ENCODE results near the gene IL10. TPM values are rescaled to one million over a fixed set of nuclear protein-coding genes. Genes with fewer than 3 reads are reported as not detected.
"Not testable (repeated sequence)": the region's sequence is repeated elsewhere in the genome, so short reads cannot be mapped to it uniquely, and the experiment has no call there.

IL10 gene
- total RNA-seq, 1 experiment from 2014 or later, result not detected

DNA sequence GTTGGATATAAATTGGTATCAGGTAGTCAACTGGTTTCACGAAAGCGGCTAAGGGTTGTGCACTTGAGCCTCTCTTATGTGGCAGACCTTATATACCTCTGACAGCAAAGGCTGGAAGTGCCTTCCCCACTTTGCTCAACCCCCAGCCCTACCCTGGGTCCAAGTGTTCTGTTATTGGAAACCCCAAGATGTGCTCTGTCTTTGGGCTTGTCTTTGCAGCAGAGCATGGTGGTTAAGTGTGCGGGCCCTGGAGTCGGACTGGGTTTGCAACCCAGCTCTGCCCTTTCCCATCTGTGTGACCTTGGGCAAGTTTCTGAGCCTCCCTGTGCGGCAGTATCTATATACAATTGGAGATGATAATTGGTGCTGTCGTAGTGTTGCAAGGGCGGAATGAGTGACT is 11.2 kb upstream of the IL10 start:
- TF ChIP-seq CTCF (IDR thresholded peaks at IDR 0.05; ENCODE audit: unreplicated experiment), result no peak
- H3K27me3 Mint-ChIP-seq (ENCODE audit: unreplicated experiment), result peaks cover 49% of the 10 kb centered on the region
- H3K36me3 Mint-ChIP-seq (ENCODE audit: insufficient read depth, unreplicated experiment), result no peaks in the 10 kb centered on the region
- no peak overlapping the region for H3K4me3 Mint-ChIP-seq (ENCODE audit: low read depth, unreplicated experiment)
- no peaks in the 10 kb centered on the region for H3K4me1 Mint-ChIP-seq (ENCODE audit: low read depth, unreplicated experiment)
- H3K9me3 Mint-ChIP-seq (ENCODE audit: low read depth, unreplicated experiment), result no peaks in the 10 kb centered on the region
- intact Hi-C loops (cut with micrococcal nuclease; ENCODE audit: unreplicated experiment), result no loop called here
- CTCF ChIA-PET, result interaction anchor here (0.6 kb wide), 1 partner anchor 38 kb away, joined by 3 read pairs; no protein-coding TSS in a partner anchor
- no peak overlapping the region for H3K27ac Mint-ChIP-seq (ENCODE audit: unreplicated experiment)
- no TSS peak for BruUV-seq (replicated peaks)
- no peak for DNase-seq

DNA sequence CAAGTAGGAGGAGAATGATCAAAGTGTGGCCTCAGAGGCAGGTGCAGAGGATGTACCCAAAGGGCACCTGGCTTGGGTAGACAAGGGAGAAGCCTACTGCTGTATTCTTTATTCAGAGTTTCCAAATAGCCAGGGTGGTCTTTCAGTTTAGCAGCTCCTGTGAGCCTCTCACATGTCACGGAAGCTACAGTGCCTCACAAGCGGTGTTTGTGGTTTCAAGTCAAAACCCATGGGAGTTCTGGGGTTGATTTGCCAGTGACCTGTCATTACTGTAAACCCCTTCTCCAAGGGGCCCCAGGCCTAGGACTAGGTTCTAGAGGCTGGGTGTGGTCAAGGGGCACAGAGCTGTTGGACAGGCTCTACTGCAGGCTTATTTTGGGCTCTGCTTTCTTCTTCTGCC is 10.2 kb upstream of the IL10 start:
- TF ChIP-seq CTCF (IDR thresholded peaks at IDR 0.05; ENCODE audit: unreplicated experiment), result no peak
- Mint-ChIP-seq H3K9me3 (ENCODE audit: low read depth, unreplicated experiment) (no peaks in the 10 kb centered on the region), H3K36me3 (ENCODE audit: insufficient read depth, unreplicated experiment) (no peaks in the 10 kb centered on the region), H3K27ac (ENCODE audit: unreplicated experiment) (no peak overlapping the region), H3K4me1 (ENCODE audit: low read depth, unreplicated experiment) (no peaks in the 10 kb centered on the region), H3K27me3 (ENCODE audit: unreplicated experiment) (peaks cover 38% of the 10 kb centered on the region), H3K4me3 (ENCODE audit: low read depth, unreplicated experiment) (no peak overlapping the region)
- no peak for DNase-seq
- intact Hi-C loops (cut with micrococcal nuclease; ENCODE audit: unreplicated experiment), result no loop called here
- CTCF ChIA-PET, result no interaction called here
- BruUV-seq (replicated peaks), result no TSS peak

GRCh38 chr1:206779638-206780037 is 7.3 kb upstream of the IL10 start:
- BruUV-seq (replicated peaks), result no TSS peak
- CTCF ChIA-PET, result no interaction called here
- Mint-ChIP-seq H3K4me3 (ENCODE audit: low read depth, unreplicated experiment) (no peak overlapping the region), H3K4me1 (ENCODE audit: low read depth, unreplicated experiment) (no peaks in the 10 kb centered on the region), H3K27me3 (ENCODE audit: unreplicated experiment) (peaks cover 21% of the 10 kb centered on the region), H3K36me3 (ENCODE audit: insufficient read depth, unreplicated experiment) (no peaks in the 10 kb centered on the region), H3K27ac (ENCODE audit: unreplicated experiment) (no peak overlapping the region), H3K9me3 (ENCODE audit: low read depth, unreplicated experiment) (no peaks in the 10 kb centered on the region)
- no peak for TF ChIP-seq CTCF (IDR thresholded peaks at IDR 0.05; ENCODE audit: unreplicated experiment)
- DNase-seq, result no peak
- intact Hi-C loops (cut with micrococcal nuclease; ENCODE audit: unreplicated experiment), result no loop called here

DNA sequence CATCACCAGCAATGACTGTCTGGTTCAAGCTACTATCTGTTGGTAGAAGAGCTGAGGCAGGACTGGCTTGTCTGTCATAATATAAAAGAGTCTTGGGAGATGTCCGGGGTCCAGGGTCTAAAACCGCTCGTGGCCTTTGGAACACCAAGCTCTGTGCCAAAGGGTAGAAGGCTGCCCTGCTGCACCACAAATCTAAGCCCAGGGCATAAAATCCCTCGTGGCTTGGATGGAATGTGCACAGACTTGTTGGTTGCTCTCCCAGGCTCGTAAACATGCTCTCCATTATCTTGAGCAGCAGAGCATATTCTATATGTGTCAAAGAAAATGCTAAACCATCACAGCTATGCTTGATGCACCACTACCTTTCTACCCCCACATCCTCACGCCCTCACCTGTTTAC is 6.6 kb upstream of the IL10 start:
- BruUV-seq (replicated peaks); DNase-seq; intact Hi-C loops (cut with micrococcal nuclease; ENCODE audit: unreplicated experiment); H3K36me3 Mint-ChIP-seq (ENCODE audit: insufficient read depth, unreplicated experiment); H3K27ac Mint-ChIP-seq (ENCODE audit: unreplicated experiment); H3K9me3 Mint-ChIP-seq (ENCODE audit: low read depth, unreplicated experiment); H3K4me3 Mint-ChIP-seq (ENCODE audit: low read depth, unreplicated experiment); H3K4me1 Mint-ChIP-seq (ENCODE audit: low read depth, unreplicated experiment); CTCF ChIA-PET: not testable (repeated sequence)
- peaks cover 21% of the 10 kb centered on the region for H3K27me3 Mint-ChIP-seq (ENCODE audit: unreplicated experiment)

DNA sequence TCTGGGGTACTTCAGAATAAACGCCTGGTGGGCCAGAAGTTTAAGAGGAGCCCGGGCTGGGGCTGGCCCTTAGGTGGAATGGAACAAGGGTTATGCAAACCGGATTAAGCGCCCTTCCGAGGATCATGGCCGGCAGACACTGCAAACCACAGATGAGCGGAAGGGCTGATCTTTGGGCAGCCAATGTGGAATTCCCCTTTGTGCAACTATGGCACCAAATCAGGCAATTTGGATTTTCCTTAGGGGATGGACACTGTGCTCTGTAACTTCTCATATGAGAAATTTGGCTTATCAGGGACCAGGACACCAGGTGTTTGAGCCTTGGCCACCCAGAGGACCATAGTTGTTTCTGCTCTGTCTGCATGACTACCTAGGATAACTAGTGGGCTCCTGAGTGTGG is 5.7 kb upstream of the IL10 start:
- DNase-seq, result no peak
- Mint-ChIP-seq H3K27me3 (ENCODE audit: unreplicated experiment) (peaks cover 27% of the 10 kb centered on the region), H3K4me1 (ENCODE audit: low read depth, unreplicated experiment) (no peaks in the 10 kb centered on the region), H3K36me3 (ENCODE audit: insufficient read depth, unreplicated experiment) (no peaks in the 10 kb centered on the region), H3K27ac (ENCODE audit: unreplicated experiment) (no peak overlapping the region), H3K4me3 (ENCODE audit: low read depth, unreplicated experiment) (no peak overlapping the region), H3K9me3 (ENCODE audit: low read depth, unreplicated experiment) (no peaks in the 10 kb centered on the region)
- no peak for TF ChIP-seq CTCF (IDR thresholded peaks at IDR 0.05; ENCODE audit: unreplicated experiment)
- intact Hi-C loops (cut with micrococcal nuclease; ENCODE audit: unreplicated experiment), result no loop called here
- CTCF ChIA-PET, result no interaction called here
- BruUV-seq (replicated peaks), result no TSS peak
